GM19452 (cell line): Measurements from ENCODE around the gene TENT5C.

Experiments used
- ATAC-seq: cut with Tn5 transposase; IDR thresholded peaks from one replicate; pipeline ENCODE4 v1.9.1; 2021; ENCODE audit not compliant: unreplicated experiment

TENT5C gene

GRCh38 chr1:117653195-117653594 is 47.3 kb downstream of the TENT5C start:
- no peak for ATAC-seq

DNA sequence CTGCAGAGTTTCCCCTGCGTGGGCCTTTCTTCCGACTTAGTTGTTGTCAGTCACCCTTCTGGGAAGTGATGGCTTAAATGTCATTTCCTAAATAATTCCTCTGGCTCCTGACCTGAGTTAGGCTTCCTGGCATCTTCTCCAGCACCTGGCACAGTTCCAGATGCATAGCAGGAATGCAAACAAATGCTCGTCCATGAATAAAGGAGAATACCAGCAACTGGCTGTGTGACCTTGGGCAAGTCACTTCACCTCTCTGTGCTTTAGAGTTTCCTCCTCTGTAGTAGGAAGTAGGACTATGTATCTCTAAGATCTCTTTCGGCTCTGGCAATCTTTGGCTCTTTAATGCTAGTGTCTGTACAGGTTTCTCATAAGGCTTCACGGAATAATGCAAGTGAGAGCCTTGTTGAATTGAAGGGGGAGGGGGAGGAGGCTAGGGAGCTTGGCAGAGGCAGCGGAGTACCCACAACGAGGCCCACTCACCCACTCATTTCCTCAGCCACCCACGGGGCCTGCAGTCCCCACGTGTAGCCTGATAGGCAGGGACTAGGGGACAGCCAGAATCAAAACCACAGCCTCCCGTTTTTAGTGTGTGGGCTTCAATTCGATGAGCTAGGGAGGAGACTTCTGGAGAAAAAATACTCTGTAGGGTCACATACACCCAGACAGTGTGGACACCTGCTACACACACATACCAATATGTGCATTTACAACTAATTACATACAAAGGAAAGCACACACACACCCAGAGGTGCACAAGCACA is 48.1 kb downstream of the TENT5C start:
- peak; percentile 12 for ATAC-seq

- peak; percentile 71 for ATAC-seq
Measured at GRCh38 chr1:117654493-117655219, 48.8 kb downstream of the TENT5C start.

DNA sequence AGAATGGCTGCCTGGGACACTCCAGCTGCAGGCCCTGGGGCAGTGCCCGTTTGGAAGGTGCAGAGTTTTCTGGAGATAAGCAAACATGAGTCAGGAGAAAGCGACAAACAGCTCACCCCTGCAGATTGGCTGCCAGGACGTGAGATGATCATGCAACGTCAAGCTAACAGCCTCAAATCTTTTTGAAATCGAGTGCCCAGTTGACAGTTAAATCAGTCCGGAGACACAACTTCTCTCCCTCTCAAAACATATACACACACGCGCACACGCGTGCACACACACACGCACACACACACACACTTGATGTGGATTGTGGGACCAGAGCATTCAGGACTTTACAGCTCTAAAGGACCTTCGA is 49.4 kb downstream of the TENT5C start:
- no peak for ATAC-seq

DNA sequence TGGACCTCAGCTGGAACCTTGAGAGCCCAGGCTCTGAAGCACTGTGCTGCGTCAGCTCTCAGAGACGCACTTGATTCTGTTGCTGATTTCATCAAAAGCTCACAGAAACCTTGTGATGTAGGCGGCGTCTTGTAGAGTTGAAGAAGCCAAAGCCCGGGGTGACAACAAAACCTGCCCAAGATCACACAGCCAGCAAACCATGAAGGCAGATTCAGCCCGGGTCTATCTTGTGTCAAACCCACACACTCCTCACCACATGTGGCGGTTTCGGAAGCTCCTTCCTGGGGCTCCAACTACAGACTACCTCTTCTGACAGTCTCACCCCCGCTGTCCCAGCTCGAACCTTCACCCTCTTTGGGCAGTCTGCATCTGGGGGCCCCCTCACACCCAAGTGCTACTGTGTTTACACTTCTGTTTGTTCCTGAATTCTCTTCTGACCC is 50.4 kb downstream of the TENT5C start:
- ATAC-seq = peak; percentile 47

DNA sequence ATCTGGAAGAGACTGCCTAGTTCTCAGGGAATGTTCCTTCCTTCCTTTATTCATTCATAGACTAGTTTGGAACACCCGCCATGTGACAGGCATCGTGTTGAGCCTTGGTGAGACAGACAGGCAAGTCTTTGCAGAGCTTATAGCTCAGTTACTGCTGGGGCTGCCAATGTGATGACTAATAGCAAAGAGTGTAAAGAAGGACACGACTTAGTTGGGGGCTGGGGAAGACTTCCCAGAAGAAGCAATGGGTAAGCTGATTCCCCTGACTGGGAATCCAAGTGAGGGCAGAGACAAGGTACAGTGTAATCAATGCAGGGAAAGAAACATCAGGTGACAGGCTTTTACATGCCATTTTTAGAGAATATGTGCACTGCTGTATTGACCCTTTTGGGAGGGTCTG is 51.2 kb downstream of the TENT5C start:
- no peak for ATAC-seq

DNA sequence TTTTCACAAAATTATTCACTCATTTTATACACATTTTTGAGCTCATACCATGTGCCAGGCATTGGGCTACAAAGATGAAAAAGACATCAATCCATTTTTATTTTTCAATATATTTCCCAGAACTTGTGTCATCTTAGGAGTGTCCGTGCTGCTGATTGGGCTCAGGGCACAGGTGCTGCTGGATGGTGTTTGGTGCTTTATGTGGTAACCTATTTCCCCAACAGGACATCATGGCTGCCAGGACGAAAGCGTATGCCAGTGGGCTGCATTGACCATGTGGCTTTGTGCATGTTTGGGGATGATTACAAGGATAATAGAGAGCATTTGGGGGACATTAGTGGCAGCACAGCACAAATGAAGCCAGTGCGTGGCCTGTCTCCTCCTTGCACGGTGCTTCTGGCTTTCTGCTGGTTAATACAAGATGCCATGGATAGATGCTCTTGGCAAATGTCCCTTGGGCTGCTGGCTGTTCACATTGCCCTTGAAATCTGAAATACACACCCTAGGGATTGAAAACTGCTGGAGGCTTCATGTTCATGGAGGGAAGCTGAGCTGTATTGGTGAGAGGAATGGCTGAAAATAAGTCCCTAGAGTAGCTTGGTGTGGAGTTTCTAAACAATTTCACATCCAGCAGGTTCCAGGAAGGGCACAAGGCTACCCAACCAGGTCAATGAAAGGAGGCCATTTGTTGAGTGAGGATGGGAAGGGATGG is 52.3 kb downstream of the TENT5C start:
- ATAC-seq = no peak

GRCh38 chr1:117658676-117659075 is 52.8 kb downstream of the TENT5C start:
- ATAC-seq = peak; percentile 30

DNA sequence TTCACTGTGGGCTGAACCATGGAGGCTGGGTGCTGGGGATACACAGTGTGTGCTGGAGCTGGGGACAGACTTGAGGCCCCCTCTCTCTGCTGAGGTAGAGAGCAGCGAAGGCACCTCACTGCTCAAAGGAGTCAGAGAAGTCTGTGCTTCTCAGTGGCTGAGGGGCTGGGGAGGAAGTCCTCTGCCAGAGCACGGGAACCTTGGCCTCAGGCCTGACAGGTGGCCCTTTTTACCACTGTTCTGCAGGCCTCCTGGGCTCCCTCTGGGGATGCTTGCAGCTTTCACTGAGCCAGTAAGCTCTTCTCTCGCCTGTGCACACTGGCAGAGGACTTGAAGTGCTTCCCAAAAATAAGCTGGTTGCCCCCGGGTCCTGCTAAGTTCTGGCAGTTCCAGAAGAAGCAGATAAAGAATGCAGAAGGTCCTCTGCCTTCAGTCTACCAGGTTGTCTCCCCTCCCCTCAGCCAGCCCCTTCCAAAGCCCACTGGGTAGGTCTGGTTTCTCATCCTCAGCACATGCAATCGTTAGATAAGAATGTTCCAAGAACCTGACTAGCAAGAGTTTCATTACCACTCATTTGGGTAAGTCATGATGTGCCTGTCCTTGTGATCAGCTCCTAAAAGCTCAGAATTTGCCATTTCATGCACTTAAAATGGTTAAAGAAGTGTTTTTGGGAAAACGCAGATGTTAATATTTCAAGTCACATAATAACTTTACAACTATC is 53.9 kb downstream of the TENT5C start:
- ATAC-seq = no peak

DNA sequence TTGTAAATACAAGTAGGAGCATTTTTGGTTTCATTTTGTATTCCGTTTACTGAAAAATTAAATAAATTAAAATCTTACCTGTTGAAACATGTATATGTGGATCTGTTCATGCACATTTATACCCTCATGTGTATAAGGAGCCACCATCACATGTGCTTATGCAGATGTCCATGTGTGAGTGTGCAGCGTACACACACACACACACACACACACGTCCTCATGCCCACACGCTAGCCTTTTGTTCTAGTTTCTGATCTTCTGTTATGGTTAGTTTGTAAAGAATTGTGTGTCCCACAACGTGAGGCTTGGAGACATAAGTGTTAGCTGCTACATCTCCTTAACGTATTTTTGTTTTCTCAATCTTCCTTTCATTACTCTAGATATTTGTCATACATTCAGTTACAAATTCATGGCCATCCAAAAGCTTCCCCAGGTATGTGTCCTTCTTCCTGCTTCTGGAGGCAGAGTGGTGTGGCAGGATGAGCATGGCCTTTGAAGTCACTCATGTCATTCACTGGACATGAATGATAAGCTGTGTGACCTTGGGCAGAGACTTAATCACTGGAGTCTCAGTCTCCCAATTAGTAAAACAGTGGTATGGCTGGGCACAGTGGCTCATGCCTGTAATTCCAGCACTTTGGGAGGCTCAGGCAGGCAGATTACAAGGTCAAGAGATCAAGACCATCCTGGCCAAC is 54.6 kb downstream of the TENT5C start:
- ATAC-seq = no peak

- ATAC-seq = no peak
Measured at GRCh38 chr1:117661027-117661426, 55.2 kb downstream of the TENT5C start.

DNA sequence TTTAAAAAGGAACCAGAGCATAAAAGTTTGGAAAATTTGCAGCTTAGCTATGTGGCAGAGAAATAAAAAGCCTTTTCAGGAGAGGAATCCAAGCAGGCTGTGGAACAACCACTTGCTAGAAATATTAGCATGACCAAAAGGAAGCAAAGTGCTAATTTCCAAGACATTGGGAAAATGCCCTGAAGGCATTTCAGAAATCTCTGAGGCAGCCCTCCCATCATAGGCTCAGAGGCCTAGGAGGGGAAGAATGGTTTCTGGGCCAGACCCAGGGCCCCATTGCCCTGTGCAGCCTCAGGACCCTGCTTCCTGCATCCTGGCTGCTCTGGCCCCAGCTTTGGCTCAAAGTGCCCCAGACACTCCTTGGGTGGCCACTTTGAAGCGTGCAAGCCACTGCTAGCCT is 56.8 kb downstream of the TENT5C start:
- ATAC-seq = no peak

GRCh38 chr1:117663156-117663902 is 57.5 kb downstream of the TENT5C start:
- ATAC-seq = no peak

- peak; percentile 95 for ATAC-seq
Measured at GRCh38 chr1:117664314-117664713, 58.5 kb downstream of the TENT5C start.

GRCh38 chr1:117665556-117666270 is 59.9 kb downstream of the TENT5C start:
- no peak for ATAC-seq

GRCh38 chr1:117669572-117669971 is 63.7 kb downstream of the TENT5C start:
- no peak for ATAC-seq

DNA sequence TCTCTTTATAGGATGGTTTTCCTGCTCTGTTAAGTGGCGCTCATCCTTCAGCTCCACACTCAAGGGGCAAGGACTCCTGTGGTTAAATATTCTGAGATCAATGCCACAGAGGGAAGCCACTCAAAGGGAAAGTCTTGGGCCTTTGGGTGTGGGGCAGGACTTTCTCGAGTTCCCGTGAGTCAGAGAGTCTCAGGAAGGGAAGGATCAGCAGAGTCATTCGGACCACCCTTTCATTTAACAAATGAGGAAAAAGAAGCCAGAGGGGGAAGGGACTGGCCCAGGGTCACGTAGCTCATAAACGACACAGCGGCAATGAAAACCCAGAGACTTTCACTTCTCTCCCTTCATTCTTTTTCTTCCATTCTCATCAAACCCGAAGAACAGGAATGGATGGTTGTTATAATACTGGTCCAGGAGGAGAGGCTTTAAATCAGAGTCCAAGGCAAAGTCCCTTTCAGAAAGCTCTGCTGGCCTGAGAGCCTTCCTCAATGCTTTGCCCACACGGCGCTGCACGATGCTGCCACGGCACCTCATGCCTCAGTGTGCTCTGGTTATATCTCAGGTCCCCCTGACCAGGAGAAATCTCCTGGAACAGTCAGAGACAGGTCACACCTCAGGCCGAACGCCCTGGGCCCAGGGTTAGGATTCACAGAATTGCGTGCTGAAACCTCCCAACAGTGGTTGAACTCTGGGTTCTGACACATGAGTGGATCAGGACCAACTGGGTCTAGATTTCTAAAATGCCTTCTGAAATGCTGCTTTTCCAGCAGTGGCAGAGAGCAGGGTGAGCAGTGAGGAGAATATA is 65.3 kb downstream of the TENT5C start:
- no peak for ATAC-seq

DNA sequence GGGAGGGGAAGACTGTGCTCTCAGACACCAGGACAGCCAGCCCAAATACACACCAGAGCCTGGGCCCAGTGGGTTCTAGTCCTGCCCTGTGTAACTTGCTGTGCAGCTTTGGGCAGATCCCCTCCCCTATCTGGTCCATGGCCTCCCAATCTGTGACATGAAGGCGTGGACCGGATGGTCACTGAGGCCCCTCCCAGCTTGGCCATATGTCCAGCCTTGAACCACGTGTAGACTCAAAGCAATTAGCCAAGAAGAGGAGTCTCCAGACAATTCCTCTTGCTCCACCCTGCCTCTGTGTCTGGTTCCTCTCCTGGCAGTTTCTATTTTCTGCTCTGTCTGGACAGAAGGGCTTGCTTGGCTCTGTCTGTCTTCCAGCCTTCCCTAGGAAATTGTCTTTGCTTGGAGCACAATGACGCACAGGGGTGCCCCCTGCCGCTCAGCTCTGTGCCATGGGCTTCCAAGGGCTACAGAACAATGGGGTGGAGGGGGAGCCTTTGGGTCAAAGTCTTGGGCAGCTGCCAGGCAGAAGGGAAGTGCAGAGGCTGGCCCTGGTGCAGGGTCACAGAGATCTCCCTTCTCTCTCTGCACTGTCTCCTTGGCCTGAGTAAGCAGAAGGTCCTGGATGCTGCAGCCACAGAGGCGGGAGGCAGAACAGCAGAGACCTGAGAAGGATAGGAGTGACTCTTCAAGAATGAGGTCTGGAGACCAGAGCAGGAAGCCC is 66.1 kb downstream of the TENT5C start:
- ATAC-seq = no peak
